ENCODE results near the gene PPARD.

DNA sequence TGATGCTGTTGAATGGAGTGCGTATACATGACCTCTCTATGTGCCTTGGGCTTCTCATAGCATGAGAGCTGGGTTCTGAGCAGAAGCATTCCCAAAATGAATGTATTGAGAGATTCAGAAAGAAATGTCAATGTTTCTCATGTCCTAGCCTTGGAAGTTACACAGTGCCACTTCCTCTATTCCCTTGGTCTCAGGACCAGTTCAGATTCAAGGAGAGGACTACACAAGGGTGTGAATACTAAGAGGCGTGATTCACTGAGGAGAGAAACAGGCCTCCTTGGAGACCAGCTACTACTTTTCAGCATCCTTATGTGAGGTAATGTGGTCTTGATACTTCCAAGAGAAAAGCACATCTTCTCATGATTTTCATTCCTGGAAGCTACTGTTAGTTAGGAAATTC is 10.4 kb downstream of the PPARD start:
- TF ChIP-seq, protein P1, sequence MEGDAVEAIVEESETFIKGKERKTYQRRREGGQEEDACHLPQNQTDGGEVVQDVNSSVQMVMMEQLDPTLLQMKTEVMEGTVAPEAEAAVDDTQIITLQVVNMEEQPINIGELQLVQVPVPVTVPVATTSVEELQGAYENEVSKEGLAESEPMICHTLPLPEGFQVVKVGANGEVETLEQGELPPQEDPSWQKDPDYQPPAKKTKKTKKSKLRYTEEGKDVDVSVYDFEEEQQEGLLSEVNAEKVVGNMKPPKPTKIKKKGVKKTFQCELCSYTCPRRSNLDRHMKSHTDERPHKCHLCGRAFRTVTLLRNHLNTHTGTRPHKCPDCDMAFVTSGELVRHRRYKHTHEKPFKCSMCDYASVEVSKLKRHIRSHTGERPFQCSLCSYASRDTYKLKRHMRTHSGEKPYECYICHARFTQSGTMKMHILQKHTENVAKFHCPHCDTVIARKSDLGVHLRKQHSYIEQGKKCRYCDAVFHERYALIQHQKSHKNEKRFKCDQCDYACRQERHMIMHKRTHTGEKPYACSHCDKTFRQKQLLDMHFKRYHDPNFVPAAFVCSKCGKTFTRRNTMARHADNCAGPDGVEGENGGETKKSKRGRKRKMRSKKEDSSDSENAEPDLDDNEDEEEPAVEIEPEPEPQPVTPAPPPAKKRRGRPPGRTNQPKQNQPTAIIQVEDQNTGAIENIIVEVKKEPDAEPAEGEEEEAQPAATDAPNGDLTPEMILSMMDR (IDR thresholded peaks at IDR 0.05), result no peak
- no peak for TF ChIP-seq POLR2A (IDR thresholded peaks at IDR 0.05)
